K562 (cell line): ENCODE results near the gene CRCP. TPM values are rescaled to one million over a fixed set of nuclear protein-coding genes. Genes with fewer than 3 reads are reported as not detected.

Experiments
- HNRNPUL1 ChIP-seq: fragments of 200-400 bp; formaldehyde crosslinking; IDR thresholded peaks from 2 replicates; pipeline ENCODE4 v1.6.1; 2017; ENCODE audit warnings: low read length
- PKNOX1 ChIP-seq: fragments of 450-650 bp; IDR thresholded peaks from 2 replicates; pipeline ENCODE4 v1.6.1; 2016
- SMC3 ChIP-seq: conservative IDR thresholded peaks from 2 replicates; pipeline ENCODE4 v1.6.1; 2011; ENCODE audit warnings: low read depth, low read length, improper control_type of control experiment; ENCODE audit not compliant: insufficient read depth
- polyA plus RNA-seq, 8 experiments: library from polyadenylated mRNA; depleted of rRNA in 4 of 8; stranded (reverse) in 5 of 8; unstranded in 3 of 8; fragments of >200 nt; fragmentation: Nextera tagmentation in 2 of 8; fragmentation: Illumina TruSeq in 1 of 8; extraction: Ambion mirVana in 2 of 8; extraction: Trizol in 1 of 8; gene quantifications; 2 replicates each; pipeline versions ENCODE4 v1.2.1 to v1.2.3, GENCODE V29; 2011 to 2014; ENCODE audit warnings: inconsistent platforms in 1 of 8, missing spikeins in 1 of 8
- total RNA-seq, 7 experiments: library from RNA; depleted of rRNA in 6 of 7; stranded (reverse); fragments of >200 nt in 6 of 7; fragmentation: Illumina TruSeq in 2 of 7; extraction: Trizol in 2 of 7; gene quantifications; 2 replicates each; pipeline versions ENCODE4 v1.2.1 to v1.2.3, GENCODE V29; 2011 to 2021; ENCODE audit warnings: low replicate concordance in 1 of 7
- TF ChIP-seq, protein P1 (sequence below): sonication (generic); formaldehyde crosslinking; IDR thresholded peaks from 2 replicates; pipeline ENCODE4 v1.8.1; 2023; ENCODE audit warnings: mild to moderate bottlenecking, missing genetic modification reagents
- TF ChIP-seq, protein P2 (sequence below), 3 experiments: IDR thresholded peaks in 2 of 3; conservative IDR thresholded peaks in 1 of 3; 2 replicates each; pipeline ENCODE4 v1.5.1; 2011 to 2012; ENCODE audit warnings: low read length in 3 of 3, mild to moderate bottlenecking in 3 of 3, control low read depth in 2 of 3, improper control_type of control experiment in 1 of 3, inconsistent platforms in 1 of 3, low read depth in 1 of 3, mixed read lengths in 1 of 3, moderate library complexity in 1 of 3; ENCODE audit not compliant: insufficient read depth in 2 of 3
- TF ChIP-seq, protein P3 (sequence below): fragments of 250-450 bp; sonication (Bioruptor Pico); IDR thresholded peaks from 2 replicates; pipeline ENCODE4 v1.4.0; 2020; ENCODE audit warnings: mild to moderate bottlenecking

CRCP gene
- total and polyA plus RNA-seq, 9 of the 15 experiments (the other 6 are each of a cell fraction or from before 2014, with no cell fraction given): 22.1 to 58.3 (median 43.4) TPM

DNA sequence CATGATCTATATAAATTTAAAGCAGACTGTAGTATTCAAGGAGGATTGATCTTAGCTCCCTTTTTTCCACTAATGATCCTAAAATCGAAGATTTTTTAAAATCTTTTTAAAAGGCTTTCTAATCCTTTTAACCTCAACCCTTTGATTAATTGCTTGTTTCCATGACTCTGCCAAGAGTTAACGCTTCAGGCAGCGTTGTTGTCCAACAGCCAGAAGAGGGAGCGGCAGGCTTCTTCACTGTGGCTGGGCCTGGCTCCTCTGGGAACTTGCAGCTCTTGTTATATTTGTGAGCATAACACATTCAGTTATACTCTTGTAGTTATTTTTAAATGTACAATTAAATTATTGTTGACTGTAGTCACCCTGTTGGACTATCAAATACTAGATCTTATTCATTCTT lies 26.3 kb downstream of the CRCP start (continued):
- TF ChIP-seq, protein P1, sequence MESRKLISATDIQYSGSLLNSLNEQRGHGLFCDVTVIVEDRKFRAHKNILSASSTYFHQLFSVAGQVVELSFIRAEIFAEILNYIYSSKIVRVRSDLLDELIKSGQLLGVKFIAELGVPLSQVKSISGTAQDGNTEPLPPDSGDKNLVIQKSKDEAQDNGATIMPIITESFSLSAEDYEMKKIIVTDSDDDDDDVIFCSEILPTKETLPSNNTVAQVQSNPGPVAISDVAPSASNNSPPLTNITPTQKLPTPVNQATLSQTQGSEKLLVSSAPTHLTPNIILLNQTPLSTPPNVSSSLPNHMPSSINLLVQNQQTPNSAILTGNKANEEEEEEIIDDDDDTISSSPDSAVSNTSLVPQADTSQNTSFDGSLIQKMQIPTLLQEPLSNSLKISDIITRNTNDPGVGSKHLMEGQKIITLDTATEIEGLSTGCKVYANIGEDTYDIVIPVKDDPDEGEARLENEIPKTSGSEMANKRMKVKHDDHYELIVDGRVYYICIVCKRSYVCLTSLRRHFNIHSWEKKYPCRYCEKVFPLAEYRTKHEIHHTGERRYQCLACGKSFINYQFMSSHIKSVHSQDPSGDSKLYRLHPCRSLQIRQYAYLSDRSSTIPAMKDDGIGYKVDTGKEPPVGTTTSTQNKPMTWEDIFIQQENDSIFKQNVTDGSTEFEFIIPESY (CRISPR knock-in tag): peak; percentile 51; the same call in 1 of the 2 replicates
- TF ChIP-seq SMC3 (0 out of 2 replicates have a peak, but pooled peaks have one; percentile 7), HNRNPUL1 (no peak), PKNOX1 (peak; percentile 39; the same call in 1 of the 2 replicates)
- TF ChIP-seq, protein P2, sequence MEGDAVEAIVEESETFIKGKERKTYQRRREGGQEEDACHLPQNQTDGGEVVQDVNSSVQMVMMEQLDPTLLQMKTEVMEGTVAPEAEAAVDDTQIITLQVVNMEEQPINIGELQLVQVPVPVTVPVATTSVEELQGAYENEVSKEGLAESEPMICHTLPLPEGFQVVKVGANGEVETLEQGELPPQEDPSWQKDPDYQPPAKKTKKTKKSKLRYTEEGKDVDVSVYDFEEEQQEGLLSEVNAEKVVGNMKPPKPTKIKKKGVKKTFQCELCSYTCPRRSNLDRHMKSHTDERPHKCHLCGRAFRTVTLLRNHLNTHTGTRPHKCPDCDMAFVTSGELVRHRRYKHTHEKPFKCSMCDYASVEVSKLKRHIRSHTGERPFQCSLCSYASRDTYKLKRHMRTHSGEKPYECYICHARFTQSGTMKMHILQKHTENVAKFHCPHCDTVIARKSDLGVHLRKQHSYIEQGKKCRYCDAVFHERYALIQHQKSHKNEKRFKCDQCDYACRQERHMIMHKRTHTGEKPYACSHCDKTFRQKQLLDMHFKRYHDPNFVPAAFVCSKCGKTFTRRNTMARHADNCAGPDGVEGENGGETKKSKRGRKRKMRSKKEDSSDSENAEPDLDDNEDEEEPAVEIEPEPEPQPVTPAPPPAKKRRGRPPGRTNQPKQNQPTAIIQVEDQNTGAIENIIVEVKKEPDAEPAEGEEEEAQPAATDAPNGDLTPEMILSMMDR (IDR thresholded peaks at IDR 0.05 in 2 of 3, conservative IDR thresholded peaks at IDR 0.05 in 1 of 3; ENCODE audit: insufficient read depth in 2 of 3, low read depth in 1 of 3, low read length in 3 of 3): peak; percentile 45 to 46 (median 45); a peak in 5 of 6 replicates
- TF ChIP-seq, protein P3, sequence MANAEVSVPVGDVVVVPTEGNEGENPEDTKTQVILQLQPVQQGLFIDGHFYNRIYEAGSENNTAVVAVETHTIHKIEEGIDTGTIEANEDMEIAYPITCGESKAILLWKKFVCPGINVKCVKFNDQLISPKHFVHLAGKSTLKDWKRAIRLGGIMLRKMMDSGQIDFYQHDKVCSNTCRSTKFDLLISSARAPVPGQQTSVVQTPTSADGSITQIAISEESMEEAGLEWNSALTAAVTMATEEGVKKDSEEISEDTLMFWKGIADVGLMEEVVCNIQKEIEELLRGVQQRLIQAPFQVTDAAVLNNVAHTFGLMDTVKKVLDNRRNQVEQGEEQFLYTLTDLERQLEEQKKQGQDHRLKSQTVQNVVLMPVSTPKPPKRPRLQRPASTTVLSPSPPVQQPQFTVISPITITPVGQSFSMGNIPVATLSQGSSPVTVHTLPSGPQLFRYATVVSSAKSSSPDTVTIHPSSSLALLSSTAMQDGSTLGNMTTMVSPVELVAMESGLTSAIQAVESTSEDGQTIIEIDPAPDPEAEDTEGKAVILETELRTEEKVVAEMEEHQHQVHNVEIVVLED (CRISPR knock-in tag): no peak
- TF ChIP-seq, all 486 proteins: peak for 8
